C4-2B (cell line): ENCODE measurements around the gene MGRN1.

Source experiments
- H3K27ac ChIP-seq: fragments of 450-650 bp; 2 replicates; pipeline ENCODE4 v1.5.1; 2017
- CTCF ChIP-seq: fragments of 450-650 bp; conservative IDR thresholded peaks from 2 replicates; pipeline ENCODE4 v1.5.1; 2017; ENCODE audit warnings: mild to moderate bottlenecking
- ZFX ChIP-seq: fragments of 450-650 bp; IDR thresholded peaks from 2 replicates; pipeline ENCODE4 v1.6.1; 2017

The MGRN1 gene

GRCh38 chr16:4701791-4702465 is 77.3 kb downstream of the MGRN1 start:
- TF ChIP-seq CTCF (no peak), ZFX (no peak)
- H3K27ac ChIP-seq: no peak overlapping the region

- H3K27ac ChIP-seq: no peak overlapping the region
- TF ChIP-seq CTCF (no peak), ZFX (no peak)
Measured at GRCh38 chr16:4702466-4702808, 77.8 kb downstream of the MGRN1 start.

GRCh38 chr16:4703906-4704305 is 79.3 kb downstream of the MGRN1 start:
- no peak for TF ChIP-seq ZFX
- TF ChIP-seq CTCF: no peak
- H3K27ac ChIP-seq: no peak overlapping the region

GRCh38 chr16:4704491-4704890 is 79.9 kb downstream of the MGRN1 start:
- TF ChIP-seq ZFX (no peak), CTCF (no peak)
- H3K27ac ChIP-seq: no peak overlapping the region

- no peak overlapping the region for H3K27ac ChIP-seq
- TF ChIP-seq CTCF (no peak), ZFX (no peak)
Measured at GRCh38 chr16:4704913-4705312, 80.3 kb downstream of the MGRN1 start.

GRCh38 chr16:4706871-4707270 is 82.2 kb downstream of the MGRN1 start:
- H3K27ac ChIP-seq: no peak overlapping the region
- TF ChIP-seq CTCF: no peak
- no peak for TF ChIP-seq ZFX

GRCh38 chr16:4709481-4709880 is 84.9 kb downstream of the MGRN1 start:
- TF ChIP-seq ZFX: no peak
- TF ChIP-seq CTCF: no peak
- no peak overlapping the region for H3K27ac ChIP-seq
